ENCODE measurements around the gene UBD.

Gene UBD

DNA sequence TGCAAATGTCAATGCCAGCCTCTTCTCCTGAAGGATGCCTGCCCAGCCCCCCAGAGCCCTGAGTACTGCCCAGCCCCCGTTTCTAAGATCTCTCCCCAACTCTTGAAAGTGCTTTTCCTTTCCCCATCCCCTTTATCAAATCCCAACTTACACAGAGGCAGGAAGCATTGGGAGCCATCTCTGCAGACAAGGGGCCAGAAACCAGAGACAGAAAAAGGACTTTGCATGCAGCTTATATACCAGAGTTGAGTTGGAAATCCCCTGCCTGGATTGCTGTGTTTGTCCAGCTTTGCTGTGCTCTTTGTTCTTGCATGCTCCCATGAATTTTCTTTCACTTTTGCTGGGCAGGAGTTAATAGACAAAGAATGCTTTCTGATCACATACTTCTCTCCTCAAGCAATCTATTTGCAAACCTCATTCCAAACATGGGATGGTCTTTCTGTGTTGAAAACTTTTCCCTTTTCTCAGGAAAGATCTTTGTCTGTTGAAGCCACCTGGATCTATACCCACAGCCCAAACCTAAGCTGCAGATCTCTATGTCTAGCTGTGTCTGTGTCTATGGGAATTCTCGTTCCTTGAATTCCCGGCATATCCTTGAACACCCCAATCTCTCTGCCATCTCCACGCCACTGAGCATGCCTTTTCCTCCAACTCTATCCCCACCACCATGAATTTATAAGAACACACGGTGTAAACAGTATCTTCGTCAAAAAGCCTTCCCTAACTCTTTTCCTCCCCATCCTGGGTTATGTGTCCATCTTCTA, at the start of gene UBD:
UBD (minus strand) TSS at position 209 of the 764 bp plus-strand sequence; CDS start at position 178, 31 bp downstream.
- DNase-seq (ENCODE audit: low spot score), result no peak

DNA sequence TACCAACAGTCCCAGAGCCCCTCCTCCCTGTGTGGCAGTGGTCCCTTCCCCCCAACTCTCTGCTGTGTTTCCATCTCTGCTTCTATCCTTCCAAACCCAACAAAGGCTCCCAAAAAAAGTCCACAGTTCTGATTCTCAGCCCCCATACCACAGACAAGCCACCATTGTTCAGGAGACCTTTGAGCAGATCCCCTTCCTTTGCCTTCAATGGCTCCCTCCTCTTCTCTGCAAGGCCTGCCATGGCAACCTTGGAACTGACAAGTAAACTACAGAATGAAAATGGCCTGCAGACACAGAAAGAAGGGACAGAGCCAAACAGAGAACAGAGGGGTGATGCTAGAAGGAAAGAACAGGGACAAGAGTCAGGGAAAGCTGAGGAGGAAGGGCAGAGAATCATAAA, 48.6 kb upstream of the UBD start:
- DNase-seq (ENCODE audit: low spot score), result no peak

DNA sequence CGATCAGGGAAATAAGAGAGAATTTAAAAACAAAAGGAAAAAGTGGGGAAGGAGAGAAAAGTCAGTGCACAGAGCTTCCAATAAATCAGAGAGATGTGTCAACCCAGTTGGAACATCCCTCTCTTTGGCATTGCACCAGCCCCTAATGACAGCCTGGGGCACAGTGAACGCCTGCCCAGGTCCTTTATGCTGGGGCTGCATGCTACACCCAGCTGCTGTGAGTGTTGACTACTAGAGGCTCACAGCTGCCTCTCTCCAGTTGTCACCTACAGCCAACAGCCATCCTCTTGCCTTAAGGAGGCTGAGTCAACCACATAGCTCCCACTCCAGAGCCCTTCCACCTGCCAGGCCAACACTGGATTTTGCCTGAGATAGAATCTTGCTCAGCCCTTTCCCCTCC, 44.4 kb upstream of the UBD start:
- no peak for DNase-seq (ENCODE audit: low spot score)

DNA sequence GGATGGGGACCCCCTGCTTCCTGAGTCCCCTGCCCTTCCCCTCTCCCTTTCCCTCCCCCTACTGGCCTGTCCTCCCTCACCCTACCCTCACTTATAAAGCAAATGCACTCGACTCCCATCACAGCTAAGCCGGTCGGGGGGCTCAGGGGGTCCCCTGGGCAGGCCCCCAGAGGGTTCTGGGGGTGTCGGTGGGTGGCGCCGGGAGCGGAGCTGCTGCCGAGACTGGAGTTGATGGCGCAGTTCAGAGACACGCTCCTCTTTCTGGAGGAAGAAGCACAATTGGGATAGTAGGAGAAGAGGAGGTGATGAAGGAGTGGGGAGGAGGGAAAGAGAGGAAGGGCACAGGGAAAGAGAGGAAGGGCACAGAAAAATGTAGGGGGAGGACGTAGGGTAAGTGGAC, 43.9 kb upstream of the UBD start:
- no peak for DNase-seq (ENCODE audit: low spot score)

DNA sequence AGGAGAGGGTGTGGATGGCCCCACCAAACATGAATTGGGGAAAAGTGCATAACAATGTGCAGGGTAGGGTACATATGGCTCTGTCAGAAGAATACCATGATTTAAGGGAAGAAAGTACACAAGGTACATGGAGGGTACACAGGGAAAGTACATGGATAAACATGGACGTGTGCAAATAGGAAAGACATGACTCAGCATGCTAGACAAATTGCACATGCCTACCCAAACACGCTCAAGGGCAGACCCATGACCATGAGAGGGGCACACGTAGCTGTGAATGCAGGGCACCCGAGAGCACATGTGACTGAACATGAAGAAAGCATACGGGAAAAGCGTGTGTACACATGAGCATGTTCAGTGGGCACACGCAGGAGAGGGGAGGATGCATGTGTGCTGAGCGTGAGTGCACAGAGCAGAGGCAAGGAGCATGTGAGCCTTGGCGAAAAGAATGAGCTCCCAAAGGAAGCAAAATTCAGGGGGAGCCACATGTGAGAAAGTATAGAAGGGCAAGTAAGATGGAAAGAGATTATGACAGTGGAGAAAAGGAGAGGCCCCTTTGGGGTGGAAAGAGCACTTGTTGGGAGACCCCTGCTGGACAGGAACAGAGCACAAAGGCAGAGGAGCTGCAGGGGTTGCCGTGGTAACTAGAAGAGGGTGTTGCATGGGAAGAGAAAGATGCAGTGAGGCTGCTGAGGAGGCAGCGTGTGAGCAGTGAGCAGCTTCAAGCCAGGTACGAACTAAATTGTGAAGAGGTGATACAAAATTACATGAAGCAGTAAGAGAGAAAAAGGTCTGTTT, 43.2 kb upstream of the UBD start:
- no peak for DNase-seq (ENCODE audit: low spot score)

DNA sequence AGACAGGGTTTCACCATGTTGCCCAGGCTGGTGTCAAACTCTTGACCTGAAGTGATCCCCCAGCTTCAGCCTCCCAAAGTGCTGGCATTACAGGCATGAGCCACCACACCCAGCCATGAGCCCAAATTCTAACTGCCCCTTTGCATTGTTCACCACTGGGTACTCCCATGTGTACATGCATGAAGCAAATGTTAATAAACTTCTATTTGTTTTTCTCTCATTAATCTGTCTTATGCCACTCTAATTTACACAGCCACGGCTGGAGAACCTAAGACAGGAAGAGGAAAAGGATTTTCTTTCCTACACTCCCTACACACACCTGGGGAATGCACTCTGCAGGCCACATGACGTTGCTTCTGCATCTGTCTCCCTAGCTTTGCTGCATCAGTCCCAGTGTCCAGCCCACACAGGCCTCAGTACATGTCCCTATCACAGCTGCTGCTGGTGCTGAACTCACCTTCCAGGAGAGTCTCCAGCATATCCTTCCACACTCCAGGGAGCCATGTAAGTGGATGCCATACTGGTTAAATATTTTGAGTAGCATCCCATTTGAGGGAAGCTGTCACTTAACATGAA, 38.7 kb upstream of the UBD start:
- no peak for DNase-seq (ENCODE audit: low spot score)

DNA sequence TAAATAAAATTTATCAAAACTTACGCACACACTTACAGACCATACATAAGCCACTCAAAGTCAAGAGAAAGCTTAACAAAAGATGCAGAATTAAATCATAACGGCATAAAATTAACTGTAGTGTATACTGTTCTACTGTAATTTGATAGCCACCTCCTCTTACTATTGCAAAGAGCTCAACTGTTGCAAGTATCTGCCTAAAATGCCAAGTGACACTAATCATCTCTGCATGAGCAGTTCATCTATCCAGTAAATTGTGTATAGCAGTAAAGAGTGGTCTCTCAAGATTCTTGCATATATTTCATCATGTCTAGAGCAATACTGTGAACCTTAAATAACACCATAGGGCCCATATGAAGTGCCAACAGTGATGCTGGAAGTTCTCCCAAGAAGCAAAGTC, 37.7 kb upstream of the UBD start:
- DNase-seq (ENCODE audit: low spot score), result no peak

DNA sequence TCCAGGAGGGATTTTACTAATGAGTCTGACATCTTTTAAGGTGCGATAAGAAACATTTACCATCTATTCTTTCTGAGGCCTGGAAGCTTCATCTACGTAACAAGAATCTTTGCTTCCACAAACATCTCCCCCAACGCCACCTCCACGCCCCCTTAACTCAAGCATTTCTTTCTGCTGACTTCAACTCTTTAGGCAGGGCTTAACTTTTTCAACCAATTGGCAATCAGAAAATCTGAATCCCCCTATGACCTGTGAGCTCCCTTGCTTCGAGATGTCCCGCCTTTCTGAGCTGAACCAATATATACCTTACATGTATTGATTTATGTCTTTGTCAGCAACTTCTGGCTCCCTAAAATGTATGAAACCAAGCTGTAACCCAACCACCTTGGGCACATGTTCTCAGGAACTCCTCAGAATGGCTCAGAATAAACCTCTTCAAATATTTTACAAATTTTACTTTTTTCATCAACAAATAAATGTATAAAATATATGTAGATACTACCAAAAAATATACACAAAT, 36.9 kb upstream of the UBD start:
- no peak for DNase-seq (ENCODE audit: low spot score)

DNA sequence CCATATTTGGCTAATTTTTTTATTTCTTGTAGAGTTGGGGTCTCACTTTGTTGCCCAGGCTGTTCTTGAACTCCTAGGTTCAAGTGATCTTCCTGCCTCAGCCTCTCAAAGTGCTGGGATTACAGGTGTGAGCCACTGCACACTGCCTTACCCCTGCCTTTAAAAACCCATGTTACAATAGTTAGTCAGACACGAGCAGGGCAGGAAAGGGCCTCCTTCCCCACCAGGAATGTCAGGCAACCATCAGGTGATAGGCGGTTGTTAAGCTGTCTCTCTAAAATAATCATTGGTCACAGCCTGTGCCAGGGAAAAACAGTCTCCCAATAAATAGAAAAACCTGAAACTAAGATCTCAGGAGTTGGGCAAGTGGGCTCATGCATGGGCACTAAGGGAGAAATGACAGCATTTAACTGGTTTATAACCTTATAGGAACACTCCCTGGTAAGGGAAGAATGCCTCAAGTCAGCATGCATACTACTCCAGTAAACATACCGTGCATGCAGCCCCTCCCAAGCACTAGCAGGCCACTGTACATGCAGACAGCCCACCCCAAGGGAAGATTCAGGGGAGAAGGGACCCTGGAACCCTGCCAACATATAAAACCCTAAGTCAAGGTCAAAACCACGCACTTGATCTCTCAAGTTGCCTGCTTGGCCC, 33.8 kb upstream of the UBD start:
- DNase-seq (ENCODE audit: low spot score), result no peak

DNA sequence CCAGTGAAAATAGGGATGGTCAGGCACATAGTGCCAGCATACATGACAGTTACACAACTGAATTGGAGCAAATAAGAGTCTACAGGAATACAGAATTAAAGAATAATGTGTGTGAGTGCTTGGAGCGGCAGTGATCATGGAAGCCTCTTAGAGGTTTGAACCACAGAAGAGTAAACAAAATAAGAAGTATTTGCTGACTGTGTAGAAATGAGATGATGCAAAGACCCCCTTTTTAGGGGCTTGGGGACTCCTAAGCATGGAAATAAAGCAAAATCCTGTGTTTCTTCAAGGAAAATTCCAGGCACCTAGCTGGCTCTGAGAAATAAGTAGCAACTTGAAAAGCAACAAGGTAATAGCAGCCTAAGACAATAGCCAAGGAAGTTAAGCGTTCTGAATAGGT, 32.1 kb upstream of the UBD start:
- DNase-seq (ENCODE audit: low spot score), result no peak

DNA sequence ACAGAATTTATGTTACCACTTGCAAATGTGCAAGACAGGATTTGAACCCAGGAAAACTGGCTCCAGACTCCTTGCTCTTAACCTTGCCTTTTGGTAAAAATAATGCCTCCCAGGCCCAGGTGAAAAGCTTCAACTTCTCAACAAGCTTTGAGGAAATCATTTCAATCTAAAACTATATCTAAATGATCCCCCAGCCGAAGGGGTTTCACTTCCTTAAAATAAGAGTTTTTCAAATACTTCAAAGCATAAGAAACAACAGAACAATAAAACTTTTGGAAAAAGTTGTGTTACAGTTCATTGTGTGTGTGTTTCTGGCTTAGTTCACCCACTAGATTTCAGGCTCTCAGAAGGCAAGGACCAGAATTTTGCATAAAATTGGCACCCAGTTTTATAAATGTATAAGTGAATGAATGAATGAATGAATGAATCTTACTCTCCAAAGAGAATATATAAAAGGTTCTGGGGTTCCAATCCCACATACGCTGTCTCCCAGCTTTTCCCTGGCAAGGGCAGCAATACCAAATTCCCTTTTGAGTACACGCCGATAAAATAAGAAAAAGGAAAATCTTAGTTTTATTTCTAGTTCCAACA, 30.8 kb upstream of the UBD start:
- DNase-seq (ENCODE audit: low spot score), result no peak

DNA sequence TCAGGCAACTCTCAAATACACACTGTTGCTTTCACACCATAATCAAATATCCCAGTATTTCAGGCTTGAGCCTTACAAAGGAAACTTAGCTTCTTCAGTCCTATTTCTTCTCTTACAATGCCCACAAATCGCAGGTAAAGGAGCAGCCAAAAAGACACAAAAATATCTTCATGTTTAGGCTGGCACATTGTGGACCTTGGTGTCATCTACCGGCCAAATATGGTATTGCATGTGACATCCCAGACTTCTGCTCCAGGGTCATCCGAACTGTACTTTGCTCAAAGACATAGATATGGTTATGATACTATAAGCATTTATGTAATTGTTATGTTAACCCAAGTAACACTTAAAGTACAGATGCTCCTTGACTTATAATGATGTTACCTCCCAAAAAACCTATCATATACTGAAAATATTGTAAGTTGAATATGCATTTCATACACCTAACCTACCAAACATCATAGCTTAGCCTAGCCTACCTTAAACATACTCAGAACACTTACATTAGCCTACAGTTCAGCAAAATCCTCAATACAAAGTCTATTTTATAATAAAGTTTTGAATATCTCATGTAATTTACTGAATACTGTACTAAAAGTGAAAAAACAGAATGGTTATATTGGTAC, 30.0 kb upstream of the UBD start:
- DNase-seq (ENCODE audit: low spot score), result peak; percentile 47

DNA sequence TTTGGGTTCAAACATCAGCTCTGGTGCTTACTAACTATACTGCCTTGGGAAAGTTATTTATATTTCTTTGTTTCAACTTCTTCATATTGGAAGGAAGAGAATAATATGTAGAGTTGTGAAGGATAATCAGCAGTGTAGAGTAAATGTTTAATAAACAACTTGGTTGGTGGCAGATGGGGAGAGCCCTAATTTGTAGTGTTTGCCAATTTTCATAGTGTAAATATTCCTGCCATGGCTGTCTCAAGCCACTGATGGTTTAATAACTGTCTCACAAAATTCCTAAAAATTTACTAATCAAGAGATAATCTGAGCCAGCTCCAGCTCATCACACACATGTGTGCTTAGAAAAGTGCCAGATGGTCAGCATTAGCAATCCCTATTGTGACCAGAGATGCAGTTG, 25.3 kb upstream of the UBD start, which contains the start of gene OR2H2:
OR2H2 (plus strand) TSS at position 301 of the 400 bp plus-strand sequence. CDS start 2,824 bp downstream, outside the sequence.
- DNase-seq (ENCODE audit: low spot score), result no peak

DNA sequence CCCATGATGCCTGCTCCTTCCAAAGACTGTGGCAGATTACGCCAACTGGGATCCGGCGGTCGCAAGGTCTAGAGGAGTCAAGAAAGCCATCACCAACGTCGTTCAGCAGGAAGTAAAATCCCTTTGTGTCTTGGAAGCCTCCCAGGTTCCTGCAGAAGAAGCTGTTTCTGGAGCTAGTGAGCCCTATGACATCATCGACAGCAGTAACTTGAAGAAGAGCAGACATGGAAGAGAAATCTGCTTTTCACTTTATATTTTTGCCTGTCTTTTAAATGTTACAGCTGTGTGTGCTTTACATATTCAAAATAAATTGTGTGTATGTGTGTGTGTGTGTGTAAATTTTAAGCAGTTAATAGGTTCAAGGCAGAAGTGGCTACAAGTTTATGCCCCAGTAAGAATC, 18.0 kb upstream of the UBD start:
- DNase-seq (ENCODE audit: low spot score), result no peak

DNA sequence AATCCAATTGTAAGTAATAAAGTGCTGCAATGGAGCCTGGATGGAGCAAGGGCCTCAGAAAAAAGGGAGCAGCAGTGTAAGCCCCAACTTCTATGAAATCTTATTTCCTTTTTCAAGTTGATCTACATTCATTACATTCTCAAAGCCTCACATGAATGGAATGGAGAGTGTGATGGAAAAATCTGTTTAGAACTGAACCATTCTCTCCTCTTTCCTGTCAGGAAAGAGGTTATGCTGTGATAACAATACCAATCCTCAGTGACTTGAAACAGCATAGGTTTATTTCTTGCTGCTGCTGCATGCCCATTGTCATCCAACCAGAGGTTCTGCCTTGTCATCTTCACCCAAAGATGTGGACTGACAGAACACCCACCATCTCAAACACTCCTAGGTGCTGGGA, 16.5 kb upstream of the UBD start:
- no peak for DNase-seq (ENCODE audit: low spot score)

DNA sequence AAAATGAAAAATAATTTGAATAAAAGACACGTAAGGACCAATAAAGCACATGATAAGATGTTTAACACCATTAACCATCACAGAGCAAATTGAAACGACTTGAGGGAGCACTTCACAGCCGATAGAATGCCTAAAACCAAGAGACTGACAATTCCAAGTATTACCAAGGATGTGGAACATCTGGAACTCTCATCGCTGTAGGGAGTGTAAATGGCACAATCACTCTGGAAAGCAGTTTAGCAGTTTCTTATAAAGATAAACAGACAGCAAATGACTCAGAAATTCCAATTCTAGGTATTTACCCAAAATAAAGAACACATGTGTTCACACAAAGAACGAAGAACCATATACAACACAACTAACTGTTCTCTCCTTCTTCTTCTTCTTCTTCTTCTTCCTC, 8.5 kb upstream of the UBD start:
- no peak for DNase-seq (ENCODE audit: low spot score)

DNA sequence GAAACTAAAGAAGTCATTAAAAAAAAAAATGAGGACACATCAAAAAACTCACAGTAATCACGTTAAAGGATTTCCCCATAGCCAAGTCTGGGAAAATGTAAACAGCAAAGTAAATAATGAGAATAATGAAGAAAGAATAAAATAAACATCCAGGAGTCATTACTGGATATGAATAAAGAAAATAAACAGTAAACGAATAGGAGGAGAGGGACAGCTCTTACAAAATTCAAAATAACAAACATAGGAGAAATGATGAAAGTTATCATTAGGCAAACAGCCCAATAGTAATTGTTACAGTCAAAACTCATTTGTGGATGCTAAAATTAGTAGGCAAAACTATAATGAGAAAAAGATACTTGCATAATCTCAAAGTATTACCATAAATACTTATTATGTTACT, 8.0 kb upstream of the UBD start:
- no peak for DNase-seq (ENCODE audit: low spot score)

DNA sequence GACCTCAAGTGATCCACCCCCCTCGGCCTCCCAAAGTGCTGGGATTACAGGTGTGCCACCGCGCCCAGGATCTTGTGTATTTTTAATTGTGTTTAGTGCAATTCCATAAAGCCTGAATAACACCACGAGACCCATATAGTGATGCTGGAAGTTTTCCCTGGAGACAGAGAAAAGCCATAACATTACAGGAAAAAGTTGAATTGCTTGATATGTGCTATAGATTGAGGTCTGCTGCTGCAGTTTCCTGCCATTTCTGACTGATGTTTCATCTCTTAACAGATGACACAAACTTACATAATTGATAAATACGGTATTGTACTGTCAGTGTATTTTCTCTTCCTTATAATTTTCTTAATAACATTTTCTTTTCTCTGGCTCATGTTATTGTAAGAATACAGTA, 7.3 kb upstream of the UBD start:
- no peak for DNase-seq (ENCODE audit: low spot score)

DNA sequence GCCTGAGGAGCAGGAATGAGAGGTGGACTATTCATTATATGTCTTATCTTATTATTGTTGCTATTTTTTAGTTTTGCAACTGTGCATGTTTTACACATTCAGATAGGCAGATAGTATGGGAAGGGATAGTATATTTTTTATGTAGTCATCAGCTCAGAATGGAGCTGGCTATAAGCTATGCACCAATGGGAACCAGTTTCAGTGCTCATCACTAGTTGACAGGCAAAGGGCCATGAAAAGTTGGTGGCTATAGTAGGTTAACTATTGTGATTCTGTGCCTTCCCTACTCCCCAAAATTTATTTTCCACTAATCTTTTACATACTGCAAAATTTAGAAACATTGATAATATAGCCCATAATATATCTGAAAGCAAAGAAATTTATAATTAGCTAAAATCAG, 5.3 kb upstream of the UBD start:
- DNase-seq (ENCODE audit: low spot score), result peak; percentile 22

DNA sequence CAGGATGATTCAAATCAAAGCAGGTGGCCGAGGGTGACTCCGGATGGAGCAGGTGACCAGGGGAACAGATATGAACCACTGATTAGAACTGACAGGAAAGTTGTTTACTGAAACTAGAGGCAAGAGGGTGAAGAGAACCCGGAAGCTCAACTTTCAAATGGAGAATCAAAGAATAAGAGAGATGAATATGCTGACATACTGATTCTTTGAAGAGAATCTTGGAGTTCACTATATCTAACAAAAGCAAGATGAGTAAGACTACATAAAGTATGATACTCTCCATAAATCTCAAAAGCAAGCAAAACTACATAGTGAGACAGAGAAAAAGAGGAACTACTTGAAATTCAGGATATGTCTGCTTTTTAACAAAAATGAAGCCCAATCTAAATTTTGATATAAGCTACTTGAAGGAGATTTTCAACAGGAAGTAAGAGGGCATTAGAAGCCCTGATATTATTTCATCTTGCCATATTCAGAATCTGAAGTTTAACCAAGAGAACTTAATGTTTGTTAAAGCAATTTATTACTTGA, 4.0 kb upstream of the UBD start:
- DNase-seq (ENCODE audit: low spot score), result no peak

DNA sequence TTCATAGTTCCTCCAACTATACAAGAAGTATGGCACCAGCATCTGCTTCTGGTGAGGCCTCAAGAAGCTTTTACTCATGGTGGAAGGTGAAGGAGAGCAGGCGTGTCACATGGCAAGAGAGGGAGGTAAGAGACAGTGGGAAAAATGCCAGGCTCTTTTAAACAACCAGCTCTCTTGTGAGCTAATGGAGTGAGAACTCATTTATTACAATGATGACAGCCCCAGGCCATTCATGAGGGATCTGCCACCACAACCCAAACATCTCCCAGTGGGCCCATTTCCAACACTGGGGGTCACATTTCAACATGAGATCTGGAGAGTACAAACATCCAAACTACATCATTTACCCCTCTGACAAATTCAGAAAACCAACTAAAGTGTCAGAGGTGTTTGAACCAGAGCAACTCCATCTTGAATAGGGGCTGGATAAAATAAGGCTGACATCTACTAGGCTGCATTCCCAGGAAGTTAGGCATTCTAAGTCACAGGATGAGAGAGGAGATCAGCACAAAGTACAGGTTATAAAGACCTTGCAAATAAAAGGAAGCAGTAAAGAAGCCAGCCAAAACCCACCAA, 2.2 kb upstream of the UBD start:
- DNase-seq (ENCODE audit: low spot score), result no peak

All from germinal center (tissue), 1 donor.